NB4 (cell line): ENCODE data around the gene ANKH.
"Not testable (repeated sequence)": the region's sequence is repeated elsewhere in the genome, so short reads cannot be mapped to it uniquely, and the experiment has no call there.

Experiments
- CTCF ChIP-seq: IDR thresholded peaks from one replicate; pipeline ENCODE4 v1.5.1; 2012; ENCODE audit warnings: low read depth, low read length
- MYC ChIP-seq: IDR thresholded peaks from 2 replicates; pipeline ENCODE4 v1.6.1; 2011; ENCODE audit warnings: low read depth, low read length
- POLR2A ChIP-seq: IDR thresholded peaks from 2 replicates; pipeline ENCODE4 v1.6.1; 2011; ENCODE audit warnings: mild to moderate bottlenecking; ENCODE audit not compliant: insufficient read length; ENCODE audit errors: extremely low read depth

GRCh38 chr5:14837423-14838122 lies 34.0 kb downstream of the ANKH start:
- not testable (repeated sequence) for TF ChIP-seq POLR2A, CTCF, MYC
